GM18870 (cell line): ENCODE measurements around the gene NCF2.
A peak's percentile ranks its signal among the peaks of the same experiment; 100 is the strongest.

Experiments used
- ATAC-seq: cut with Tn5 transposase; IDR thresholded peaks from one replicate; pipeline ENCODE4 v1.9.1; 2021; ENCODE audit warnings: moderate library complexity; ENCODE audit not compliant: unreplicated experiment

NCF2 gene

DNA sequence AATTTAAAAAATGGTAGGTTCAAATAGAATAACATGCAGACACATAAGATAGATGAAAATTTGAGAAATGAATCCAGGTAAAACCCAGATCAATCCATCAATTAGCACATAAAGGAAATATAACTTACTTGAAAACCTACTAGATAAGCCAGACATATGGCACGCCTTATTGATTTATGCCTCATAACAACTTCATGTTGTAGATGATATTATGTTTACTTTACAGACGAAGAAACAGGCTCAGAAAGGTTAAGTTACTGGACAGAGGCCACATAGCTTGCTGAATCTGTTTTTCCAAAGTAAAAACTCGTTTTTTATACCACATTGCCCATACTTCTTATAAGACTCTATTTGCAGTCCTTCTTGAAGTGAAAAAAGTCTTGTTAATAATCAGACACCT lies 22.1 kb upstream of the NCF2 start:
- ATAC-seq: no peak

DNA sequence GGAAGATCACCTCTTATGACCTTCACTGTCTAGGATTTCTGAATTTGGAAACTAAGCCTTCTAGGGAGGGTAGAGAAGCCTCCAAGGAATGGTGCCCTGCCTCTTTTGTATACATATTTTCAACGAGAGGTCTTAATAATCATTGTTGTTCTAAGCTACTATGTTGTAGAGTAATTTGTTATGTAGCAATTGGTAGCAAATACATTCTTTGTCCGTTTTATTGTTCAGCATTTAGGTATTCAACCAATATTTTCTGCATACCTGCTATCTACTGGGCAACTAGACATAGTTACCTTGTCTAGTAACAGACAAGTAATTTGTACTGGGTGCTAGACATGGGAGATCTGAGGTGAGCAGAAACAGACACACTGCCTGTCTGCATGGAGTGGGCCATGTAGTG lies 20.8 kb upstream of the NCF2 start:
- ATAC-seq: no peak

DNA sequence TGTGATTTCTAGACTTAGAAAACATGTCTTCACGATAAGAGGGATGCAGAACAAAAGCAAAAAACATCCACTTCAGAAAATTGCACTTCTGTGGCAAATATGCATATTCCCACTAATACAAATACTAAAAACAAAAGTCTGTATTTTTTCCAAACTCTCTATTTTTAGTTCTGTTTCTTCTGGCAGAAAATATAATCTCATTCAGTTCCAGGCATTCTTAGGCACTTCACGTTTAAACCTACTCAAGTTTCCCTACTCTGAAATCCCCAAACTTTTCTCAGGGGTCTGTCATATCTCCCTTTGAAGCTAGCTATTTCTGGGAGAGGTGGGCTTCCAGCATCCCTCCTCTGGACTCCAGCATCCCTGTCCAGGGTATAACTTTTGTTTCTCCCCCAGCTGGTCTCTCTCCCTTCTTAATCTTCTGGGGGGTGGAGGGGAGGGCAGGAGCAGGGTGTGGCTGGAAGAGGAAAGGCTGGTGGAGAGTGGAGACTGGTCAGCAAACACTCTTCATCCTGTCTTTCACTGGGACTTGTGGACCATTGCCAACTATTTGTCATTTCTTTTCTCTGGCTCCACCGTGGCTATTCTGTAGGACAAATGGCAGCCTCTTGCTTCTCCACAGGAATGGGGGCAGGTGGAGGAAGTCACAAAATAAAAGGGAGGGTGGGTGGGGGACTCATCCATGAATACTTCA lies 19.6 kb upstream of the NCF2 start:
- no peak for ATAC-seq

DNA sequence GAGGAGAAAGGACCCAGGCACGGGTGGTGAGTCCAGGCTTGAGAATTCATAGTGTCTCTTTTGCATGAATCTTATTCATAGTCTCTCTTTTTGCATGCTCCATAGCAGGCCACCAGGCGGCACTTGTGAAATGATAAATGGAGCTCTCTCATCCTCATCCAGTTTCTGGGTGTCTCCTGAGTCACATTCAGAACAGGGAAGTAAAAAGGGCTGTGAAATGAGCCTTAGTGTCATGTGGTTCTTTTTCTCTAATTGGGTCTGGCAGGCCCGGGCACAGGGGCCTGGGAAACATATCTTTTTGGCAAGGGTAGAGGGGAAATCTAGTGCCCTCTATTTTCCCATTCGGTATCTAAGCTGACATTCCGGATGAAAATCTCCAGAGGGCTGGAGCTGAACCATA lies 19.1 kb upstream of the NCF2 start:
- ATAC-seq: peak; percentile 50

DNA sequence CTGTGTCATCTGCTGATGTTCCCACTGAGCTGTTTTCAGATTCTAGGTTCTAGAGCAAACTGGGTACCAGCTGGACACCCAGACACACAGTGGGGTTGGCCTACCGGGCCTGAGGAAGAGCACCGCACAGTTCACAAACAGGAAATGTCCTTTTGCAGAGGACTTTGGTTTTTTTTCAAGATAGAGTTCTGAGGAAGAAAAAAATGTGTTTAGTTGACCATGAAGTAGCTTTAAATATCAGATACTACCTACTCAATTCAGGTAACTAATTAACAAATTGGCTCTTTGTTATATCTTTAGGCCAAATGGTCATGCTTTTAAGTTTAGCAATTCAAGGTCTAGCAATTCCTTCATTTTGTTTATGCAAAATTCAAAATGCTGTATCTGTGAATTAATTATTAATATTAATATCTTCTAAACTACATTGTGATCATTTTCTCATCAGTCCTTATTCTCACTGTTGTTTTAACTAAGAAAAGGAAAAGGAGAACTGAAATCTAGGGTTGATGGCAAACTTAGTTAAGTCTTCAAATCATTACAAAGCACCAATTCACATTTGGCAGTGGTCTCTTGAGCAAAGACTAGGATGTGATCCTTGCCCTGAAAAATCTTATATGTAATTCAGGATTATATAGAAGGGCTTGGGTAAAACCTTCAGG lies 17.2 kb upstream of the NCF2 start:
- peak; percentile 32 for ATAC-seq

DNA sequence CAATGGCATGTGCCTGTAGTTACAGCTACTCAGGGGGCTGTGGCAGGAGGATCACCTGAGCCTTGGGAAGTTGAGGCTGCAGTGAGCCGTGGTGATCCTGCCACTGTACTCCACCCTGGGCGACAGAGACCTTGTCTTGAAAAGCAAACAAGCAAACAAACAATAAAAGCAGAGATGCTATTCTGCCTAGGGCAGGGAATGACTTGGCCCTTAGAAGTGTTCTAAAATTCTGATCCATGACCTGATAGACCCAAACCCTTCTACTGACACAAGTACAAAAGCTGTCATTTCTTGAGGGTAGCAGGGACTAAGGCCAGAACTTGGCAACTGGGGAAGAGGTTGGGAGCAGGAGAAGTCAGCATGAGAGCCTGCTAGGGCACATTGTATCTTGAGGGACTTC lies 15.6 kb upstream of the NCF2 start:
- ATAC-seq: no peak

DNA sequence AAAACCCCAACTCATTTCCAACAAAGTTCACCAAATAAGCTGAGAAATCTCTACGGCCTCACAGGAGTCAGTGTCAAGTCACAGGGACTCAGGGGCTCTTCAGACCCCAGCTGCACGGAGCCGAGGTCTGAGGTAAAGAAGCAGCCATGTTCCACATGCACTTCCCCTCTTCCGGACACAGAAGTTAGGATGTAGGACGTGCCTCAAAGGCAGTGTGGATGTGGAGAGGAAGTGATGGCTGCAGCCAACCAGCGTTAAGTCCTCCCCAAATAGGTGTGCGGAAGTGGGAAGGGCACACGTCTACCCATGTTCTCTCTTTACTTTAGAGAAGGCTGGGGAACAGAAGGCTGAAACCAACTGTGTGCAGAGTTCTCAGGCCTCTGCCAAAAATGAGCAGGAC lies 14.6 kb upstream of the NCF2 start:
- ATAC-seq: no peak

DNA sequence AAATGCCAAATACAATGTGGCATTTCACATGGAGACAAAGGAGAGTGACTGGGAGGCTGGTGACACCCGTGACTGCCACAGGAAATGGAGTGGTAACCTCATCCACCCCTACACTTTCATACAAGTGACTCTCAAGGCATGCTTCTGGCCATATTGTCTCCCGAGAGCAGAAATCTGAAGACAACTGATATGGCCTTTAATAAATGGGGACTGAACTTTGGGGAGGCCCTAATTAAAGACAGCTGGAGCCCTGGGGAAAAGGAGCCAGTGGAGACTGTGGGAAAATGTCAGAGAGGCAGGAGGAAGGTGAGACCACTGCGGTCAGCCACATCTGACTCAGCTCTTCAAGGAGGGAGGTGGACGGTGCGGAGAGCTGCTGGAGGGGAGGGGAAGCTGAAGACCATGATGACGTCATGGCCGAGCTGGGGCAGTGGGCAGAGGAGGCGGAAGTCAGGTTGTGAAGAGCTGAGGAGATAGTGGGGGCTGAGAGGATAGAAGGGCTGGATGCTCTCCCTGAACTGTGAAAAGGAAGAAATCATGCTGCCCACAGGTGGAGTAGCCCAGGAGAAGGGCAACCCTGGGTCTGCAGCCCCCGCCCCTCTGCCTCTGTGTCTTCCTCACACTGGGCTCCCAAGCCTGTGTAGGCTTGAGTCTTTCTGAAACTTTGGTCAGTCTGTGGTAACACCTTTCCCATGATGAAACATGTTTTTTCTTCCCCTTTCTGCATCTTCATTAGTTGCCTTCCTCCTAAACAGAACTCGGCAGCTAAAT lies 14.0 kb upstream of the NCF2 start:
- no peak for ATAC-seq

DNA sequence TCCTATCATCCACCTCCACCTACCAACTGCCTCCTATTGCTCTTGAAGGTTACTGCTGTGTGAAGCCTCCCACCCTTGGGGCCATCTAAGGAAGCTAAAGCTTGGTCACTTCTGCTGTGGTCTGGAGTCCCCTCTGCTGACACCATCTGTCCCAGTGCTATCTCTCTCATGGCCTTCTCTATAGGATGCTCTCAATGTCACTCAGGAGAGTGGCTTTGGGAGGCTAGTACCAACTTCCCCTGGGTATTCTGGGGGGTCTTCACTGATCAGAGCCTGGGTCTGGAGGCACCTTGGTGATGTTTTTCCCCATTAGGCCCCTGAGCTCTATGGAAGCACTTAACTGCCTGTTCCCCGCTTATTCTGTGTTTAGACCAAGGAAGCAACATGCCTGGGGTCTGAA lies 12.3 kb upstream of the NCF2 start:
- ATAC-seq: no peak

DNA sequence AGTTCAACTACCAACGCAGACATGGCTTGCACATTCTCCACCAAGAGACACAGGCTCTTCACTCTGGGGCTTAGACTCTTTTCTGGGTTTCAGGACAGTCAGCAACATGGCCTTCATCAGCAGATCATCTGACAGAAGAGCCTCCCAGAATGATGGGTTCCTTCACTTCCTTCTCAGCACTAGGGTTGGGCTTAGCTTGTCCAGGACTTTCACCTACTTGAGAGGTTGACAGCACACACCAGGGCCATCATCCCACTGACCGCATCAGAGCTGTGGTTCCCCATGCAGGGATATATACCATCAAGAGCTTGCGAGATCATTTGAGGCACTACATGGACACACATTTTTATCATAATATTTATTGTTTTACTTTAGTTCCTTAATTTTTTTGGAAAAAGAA lies 10.4 kb upstream of the NCF2 start:
- no peak for ATAC-seq

DNA sequence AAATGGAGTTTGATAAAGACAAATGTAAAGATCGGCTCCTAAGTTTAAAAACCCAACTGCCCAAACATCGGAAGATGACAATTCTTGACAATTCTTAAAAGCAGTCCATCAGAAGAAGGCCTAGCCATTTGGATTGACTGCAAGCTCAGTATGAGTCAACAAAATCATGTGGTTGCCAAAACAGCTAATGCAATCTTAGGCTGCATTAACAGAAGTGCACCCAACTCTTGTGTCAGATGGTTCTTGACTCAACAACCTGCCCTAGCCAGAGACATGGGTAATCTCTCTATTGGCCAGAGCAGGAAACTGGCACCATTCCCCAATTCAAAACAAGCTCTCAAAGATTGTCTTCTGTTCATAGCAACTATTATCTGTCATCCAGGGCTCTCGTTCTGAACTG lies 9.9 kb upstream of the NCF2 start:
- ATAC-seq: no peak

DNA sequence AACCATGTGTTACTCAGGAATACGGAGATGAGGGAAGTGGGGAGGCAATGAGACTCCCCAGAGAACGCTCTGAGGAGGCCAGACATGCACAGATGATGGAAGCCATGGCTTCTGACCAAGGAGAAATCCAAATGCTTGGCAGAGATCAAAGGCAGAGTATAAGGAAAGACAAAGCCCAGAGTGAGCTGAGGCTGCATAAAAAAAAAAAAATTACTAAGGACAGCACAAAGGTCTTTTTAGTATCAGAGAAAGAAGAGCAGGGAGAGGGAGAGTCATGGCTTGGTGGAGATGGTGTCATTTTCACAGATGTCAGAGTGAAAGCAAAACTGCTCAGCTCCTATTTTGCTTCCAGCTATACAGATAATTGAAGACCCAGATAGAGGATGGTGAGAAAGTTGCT lies 8.1 kb upstream of the NCF2 start:
- peak; percentile 57 for ATAC-seq

DNA sequence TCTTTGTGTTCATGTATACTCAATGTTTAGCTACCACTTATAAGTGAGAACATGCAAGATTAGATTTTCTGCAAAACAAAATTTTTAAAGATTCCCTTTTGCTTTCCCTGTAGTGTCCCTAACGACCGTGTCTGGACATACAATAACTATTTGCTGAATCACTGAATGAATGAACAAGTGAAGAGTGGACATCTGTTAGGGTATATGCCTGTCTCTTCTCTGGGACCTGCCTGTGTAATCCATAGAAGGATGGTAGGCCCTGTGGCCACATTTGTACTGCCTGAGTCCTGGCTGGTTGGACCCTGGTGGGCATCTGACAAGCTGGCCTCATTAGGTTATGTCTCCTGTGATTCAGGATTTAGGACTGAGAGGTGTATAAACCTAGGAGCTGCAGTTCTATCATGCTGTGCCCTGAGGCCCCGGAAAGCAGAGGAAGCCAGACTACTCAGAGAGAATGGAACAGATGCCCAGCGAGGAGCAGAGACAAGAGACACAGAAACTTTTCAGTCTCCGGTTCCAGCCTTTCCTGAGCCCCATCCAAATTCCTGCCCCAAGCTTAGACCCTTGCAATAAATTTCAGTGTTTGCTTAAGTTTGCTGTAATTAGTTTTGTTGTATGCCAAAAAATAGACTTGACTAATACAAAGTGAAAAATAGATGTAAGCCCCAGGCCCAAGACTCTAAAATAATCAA lies 7.5 kb upstream of the NCF2 start:
- no peak for ATAC-seq

DNA sequence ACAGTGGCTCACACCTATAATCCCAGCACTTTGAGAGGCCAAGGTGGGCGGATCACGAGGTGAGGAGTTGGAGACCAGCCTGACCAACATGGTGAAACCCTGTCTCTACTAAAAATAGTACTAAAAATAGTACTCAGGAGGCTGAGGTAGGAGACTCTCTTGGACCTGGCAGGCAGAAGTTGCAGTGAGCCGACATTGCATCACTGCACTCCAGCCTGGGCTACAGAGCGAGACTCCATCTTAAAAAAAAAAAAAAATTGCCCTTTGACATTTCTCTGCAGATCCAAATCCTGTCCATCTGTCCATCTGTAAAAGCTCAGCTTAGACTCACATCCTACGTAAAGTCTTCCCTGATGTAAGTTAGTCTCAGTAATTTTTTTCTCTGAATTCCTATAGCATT lies 6.2 kb upstream of the NCF2 start:
- ATAC-seq: no peak

DNA sequence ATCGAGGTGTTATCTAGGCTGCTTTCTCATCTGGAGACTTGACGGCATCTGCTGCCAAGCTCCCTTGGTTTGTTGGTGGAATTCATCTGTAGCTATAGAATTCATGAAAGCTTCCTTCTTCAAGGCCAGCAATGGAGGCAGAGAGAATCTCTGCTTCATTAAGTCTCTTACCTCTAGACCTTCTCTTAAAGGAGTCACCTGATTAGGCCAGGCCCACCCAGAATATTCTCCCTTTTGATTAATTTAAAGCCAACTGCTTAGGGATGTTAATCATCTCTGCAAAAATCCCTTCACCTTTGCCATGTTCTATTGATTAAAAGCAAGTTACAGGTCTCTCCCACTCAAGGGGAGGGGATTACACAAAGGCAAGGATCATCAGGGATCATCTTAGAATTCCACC lies 5.3 kb upstream of the NCF2 start:
- ATAC-seq: no peak

DNA sequence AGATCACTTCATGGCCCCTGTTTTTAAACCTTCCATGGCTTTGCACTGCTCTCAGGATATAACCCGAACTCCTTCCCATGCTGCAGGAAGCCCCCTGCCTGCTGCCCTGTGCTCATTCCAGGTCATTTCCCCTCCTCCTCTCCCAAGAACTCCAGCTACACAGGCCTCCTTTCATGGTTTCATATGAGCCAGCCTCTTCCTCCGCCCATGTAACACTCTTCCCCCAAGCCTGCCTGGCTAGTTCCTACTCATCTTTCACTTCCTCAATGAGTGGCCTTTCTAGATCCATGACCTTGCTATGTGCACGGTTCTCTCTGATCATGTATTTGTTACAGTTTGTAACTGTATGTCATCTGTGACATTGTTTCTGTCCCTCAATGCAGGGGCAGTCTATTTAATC lies 3.1 kb upstream of the NCF2 start:
- ATAC-seq: peak; percentile 38

DNA sequence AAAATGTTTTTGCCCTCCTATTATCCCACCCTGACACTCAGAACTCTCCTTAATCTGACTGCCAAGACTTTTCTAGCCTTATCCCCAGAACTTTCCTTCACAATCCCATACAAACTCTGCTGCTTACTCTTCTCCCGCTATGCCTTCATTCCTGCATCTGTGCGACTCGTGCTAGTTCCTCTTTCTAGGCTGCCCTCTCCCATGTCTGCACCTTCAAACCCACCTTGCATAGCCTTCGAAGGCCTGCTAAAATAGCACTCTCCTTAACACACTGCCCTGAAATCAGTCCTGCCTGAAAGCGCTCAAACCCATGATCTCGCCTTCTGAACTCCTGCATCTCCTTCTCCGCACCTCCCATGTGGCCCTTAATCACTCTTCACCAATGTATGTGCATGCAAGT lies 2.5 kb upstream of the NCF2 start:
- no peak for ATAC-seq

DNA sequence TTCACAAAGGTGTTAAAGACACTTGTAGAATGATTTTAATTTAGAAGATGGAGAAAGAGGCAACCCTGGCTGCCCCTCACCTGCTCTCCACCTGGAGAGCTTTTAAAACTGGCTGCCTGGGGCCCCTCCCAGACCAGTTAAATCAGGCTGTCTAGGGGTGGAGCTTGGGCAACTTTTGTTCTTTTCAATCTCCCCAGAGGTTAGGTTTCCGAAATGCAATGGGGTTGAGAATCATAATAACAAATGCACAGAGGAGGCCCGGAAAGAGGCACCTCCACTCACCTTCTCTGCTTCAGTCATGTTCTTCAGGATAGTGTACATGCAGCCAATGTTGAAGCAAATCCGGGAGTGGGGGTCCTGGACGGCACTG lies 400 bp downstream of the NCF2 start:
- ATAC-seq: peak; percentile 3

DNA sequence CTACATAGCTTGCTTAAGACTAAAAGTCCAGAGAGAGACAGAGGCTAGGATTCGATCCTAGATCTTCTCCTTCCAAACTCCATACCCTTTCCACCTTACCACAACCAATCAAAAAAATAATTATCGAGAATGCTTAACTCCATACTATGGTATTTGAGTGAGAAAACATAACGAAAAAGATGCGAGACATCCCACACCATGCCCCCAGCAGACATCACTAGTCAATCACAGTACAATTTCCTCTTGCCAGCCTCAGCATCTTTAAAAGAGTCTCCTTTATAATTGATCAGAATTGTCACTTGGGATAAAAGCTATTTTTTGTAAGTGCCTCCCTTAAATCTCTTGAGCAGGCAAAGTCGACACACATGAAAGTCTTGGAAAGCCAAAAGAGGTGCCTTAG lies 875 bp downstream of the NCF2 start:
- ATAC-seq: no peak

DNA sequence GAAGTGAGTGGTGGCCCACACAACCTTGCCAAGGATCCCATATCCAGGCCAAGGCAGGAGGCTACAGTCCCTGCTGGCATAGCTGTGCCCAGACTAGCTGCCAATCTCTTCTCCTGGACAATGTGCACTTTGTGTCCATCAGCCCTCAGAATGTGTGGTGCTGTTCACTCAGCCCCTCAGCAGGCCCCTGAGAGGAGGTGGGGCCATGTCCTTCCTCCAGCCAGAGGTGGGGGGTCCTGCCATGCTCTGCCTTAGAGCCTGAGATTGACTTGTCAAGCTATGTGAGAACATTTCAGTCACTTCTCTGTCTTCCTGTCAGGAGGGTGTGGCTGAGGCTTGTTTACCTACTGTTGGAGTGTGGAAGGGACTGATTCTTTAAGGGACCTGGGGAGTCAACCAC lies 1.4 kb downstream of the NCF2 start:
- no peak for ATAC-seq

DNA sequence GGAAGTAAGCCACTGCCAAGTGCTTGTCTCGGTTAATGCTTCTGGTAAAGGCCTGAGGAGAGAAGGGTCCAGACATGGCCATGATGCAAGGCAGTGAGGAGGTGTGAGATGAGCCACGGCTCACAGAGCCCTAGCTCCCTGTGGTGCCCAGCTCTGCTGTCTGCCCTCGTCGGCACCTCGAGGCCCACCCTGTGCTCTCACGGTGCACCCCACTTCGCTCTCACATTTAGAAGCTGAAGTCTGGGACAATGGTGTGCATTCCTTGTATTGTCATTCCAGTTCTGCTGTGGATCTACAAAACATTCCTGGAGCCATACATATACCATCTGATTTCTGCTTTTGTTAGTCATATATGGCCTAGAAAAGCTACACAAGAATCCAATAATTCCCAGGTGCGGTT lies 3.3 kb downstream of the NCF2 start:
- ATAC-seq: no peak

DNA sequence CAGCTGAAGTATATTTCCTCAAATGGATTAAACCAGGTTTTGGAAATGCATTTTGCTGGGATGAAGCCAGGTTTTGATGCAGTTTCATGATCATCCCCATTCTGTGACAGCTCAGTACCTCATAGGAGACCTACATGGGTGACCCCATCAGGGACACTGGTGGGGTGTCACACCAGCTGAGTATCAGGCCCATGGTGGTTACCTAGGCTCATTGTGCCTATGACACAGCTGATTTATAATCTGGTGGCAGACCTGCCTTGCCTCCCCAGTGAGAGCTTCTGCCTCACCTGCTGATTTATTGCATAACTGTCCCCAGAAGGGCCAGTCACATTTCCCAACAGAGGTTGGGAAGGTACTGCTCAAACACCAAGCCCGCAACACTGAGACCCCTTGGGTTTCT lies 3.8 kb downstream of the NCF2 start:
- no peak for ATAC-seq
